K562 (cell line): ENCODE data around the gene BTRC. TPM values are rescaled to one million over a fixed set of nuclear protein-coding genes. Genes with fewer than 3 reads are reported as not detected.

Source experiments
- CBX3 ChIP-seq, 2 experiments: IDR thresholded peaks; 1 replicate in 1 of 2; 2 replicates in 1 of 2; pipeline ENCODE4 v1.6.1; 2012; ENCODE audit warnings: inconsistent platforms in 2 of 2, low read length in 2 of 2, borderline replicate concordance in 1 of 2, control low read depth in 1 of 2
- MED1 ChIP-seq: sonication (generic); formaldehyde crosslinking; IDR thresholded peaks from 2 replicates; pipeline ENCODE4 v1.8.1; 2023; ENCODE audit warnings: missing genetic modification reagents, borderline replicate concordance
- MEIS2 ChIP-seq: fragments of 450-650 bp; IDR thresholded peaks from 2 replicates; pipeline ENCODE4 v1.6.1; 2014; ENCODE audit warnings: mild to moderate bottlenecking; ENCODE audit not compliant: partially characterized antibody
- NCOR1 ChIP-seq: fragments of 450-650 bp; IDR thresholded peaks from 2 replicates; pipeline ENCODE4 v1.6.1; 2016; ENCODE audit warnings: mild to moderate bottlenecking, moderate library complexity
- NR0B1 ChIP-seq: fragments of 450-650 bp; IDR thresholded peaks from one replicate; pipeline ENCODE4 v1.6.1; 2018; ENCODE audit warnings: mild to moderate bottlenecking, moderate library complexity; ENCODE audit not compliant: partially characterized antibody
- PBX2 ChIP-seq, 2 experiments: IDR thresholded peaks in 1 of 2; conservative IDR thresholded peaks in 1 of 2; 2 replicates each; pipeline ENCODE4 v1.6.1; 2016; ENCODE audit warnings: low read depth in 2 of 2, mild to moderate bottlenecking in 1 of 2, missing compliant biosample characterization in 1 of 2, missing genetic modification characterization in 1 of 2, moderate library complexity in 1 of 2
- RERE ChIP-seq: sonication (generic); formaldehyde crosslinking; IDR thresholded peaks from 2 replicates; pipeline ENCODE4 v1.8.0; 2023; ENCODE audit warnings: missing genetic modification reagents, mild to moderate bottlenecking, borderline replicate concordance
- THAP12 ChIP-seq: fragments of 250-450 bp; sonication (Bioruptor Pico); IDR thresholded peaks from 2 replicates; pipeline ENCODE4 v1.9.0; 2021; ENCODE audit warnings: mild to moderate bottlenecking, inconsistent platforms
- ZC3H4 ChIP-seq: sonication (generic); formaldehyde crosslinking; IDR thresholded peaks from 2 replicates; pipeline ENCODE4 v1.9.0; 2021; ENCODE audit warnings: missing genetic modification reagents, borderline replicate concordance
- ZNF121 ChIP-seq: sonication (generic); formaldehyde crosslinking; conservative IDR thresholded peaks from 2 replicates; pipeline ENCODE4 v1.8.0; 2022; ENCODE audit warnings: missing genetic modification reagents
- ZNF589 ChIP-seq: fragments of 200-800 bp; sonication (Bioruptor generic); IDR thresholded peaks from 2 replicates; pipeline ENCODE4 v1.6.1; 2016; ENCODE audit warnings: low read depth, missing genetic modification characterization, missing compliant biosample characterization
- ZNF79 ChIP-seq: fragments of 250-450 bp; sonication (Bioruptor Pico); IDR thresholded peaks from 2 replicates; pipeline ENCODE4 v1.4.0; 2020; ENCODE audit warnings: low read depth, mild to moderate bottlenecking, moderate library complexity
- polyA plus RNA-seq, 8 experiments: library from polyadenylated mRNA; depleted of rRNA in 4 of 8; stranded (reverse) in 5 of 8; unstranded in 3 of 8; fragments of >200 nt; fragmentation: Nextera tagmentation in 2 of 8; fragmentation: Illumina TruSeq in 1 of 8; extraction: Ambion mirVana in 2 of 8; extraction: Trizol in 1 of 8; gene quantifications; 2 replicates each; pipeline versions ENCODE4 v1.2.1 to v1.2.3, GENCODE V29; 2011 to 2014; ENCODE audit warnings: inconsistent platforms in 1 of 8, missing spikeins in 1 of 8
- total RNA-seq, 7 experiments: library from RNA; depleted of rRNA in 6 of 7; stranded (reverse); fragments of >200 nt in 6 of 7; fragmentation: Illumina TruSeq in 2 of 7; extraction: Trizol in 2 of 7; gene quantifications; 2 replicates each; pipeline versions ENCODE4 v1.2.1 to v1.2.3, GENCODE V29; 2011 to 2021; ENCODE audit warnings: low replicate concordance in 1 of 7

Gene BTRC
- total and polyA plus RNA-seq, 9 of the 15 experiments (the other 6 are each of a cell fraction or from before 2014, with no cell fraction given), result 1.6 to 15.4 (median 7.0) TPM

GRCh38 chr10:101441541-101442455, 87.8 kb downstream of the BTRC start (continued):
- TF ChIP-seq THAP12 (no peak), ZNF589 (CRISPR knock-in tag) (0 out of 2 replicates have a peak, but pooled peaks have one; percentile 41), MED1 (no peak), CBX3 (IDR thresholded peaks at IDR 0.05; ENCODE audit: borderline replicate concordance in 1 of 2, low read length in 2 of 2) (0 out of 3 replicates have a peak, but pooled peaks of 1 of the 2 experiments have one; percentile 21), ZNF79 (CRISPR knock-in tag) (no peak), RERE (CRISPR knock-in tag) (no peak), NCOR1 (0 out of 2 replicates have a peak, but pooled peaks have one; percentile 20), PBX2 (CRISPR knock-in tag; IDR thresholded peaks at IDR 0.05; ENCODE audit: low read depth) (no peak), PBX2 (tag; conservative IDR thresholded peaks at IDR 0.05; ENCODE audit: low read depth) (peak; percentile 65), MEIS2 (peak; percentile 26), NR0B1 (no peak), ZC3H4 (no peak), ZNF121 (no peak)
